Measurements from ENCODE around the gene SLC16A8.
"Not testable (repeated sequence)": the region's sequence is repeated elsewhere in the genome, so short reads cannot be mapped to it uniquely, and the experiment has no call there.

Gene SLC16A8

DNA sequence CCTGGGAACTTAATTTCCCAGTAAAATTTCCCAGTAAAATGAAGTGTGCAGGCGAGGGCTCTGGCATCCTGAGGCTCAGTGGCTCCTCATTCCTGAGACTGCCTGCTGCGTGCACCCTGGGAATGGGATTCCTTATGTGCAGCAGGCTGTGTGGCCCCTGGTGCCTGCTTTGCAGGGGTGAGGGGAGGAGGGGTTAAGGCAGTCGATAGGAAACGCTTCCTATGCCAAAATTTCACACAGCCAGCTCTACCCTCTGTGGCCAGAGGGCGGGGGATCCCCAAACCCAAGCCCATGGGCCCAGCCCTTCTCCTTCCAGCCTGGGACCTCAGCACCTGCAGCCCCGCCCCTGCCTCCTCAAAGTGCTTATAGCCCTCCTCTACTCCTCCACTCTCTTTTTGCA lies 38.6 kb upstream of the SLC16A8 start:
- no peak for DNase-seq (ENCODE audit: extremely low spot score)
- CTCF ChIA-PET, result interaction anchor here (1.2 to 2.8 kb wide), 2 partner anchors 8 to 9 kb away, joined by 3 to 12 read pairs; no protein-coding TSS in a partner anchor
- POLR2A ChIA-PET, result no interaction called here
- TF ChIP-seq, protein P1, sequence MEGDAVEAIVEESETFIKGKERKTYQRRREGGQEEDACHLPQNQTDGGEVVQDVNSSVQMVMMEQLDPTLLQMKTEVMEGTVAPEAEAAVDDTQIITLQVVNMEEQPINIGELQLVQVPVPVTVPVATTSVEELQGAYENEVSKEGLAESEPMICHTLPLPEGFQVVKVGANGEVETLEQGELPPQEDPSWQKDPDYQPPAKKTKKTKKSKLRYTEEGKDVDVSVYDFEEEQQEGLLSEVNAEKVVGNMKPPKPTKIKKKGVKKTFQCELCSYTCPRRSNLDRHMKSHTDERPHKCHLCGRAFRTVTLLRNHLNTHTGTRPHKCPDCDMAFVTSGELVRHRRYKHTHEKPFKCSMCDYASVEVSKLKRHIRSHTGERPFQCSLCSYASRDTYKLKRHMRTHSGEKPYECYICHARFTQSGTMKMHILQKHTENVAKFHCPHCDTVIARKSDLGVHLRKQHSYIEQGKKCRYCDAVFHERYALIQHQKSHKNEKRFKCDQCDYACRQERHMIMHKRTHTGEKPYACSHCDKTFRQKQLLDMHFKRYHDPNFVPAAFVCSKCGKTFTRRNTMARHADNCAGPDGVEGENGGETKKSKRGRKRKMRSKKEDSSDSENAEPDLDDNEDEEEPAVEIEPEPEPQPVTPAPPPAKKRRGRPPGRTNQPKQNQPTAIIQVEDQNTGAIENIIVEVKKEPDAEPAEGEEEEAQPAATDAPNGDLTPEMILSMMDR (IDR thresholded peaks at IDR 0.05; ENCODE audit: control extremely low read depth, extremely low read depth, low read depth, missing control alignments), result no peak

DNA sequence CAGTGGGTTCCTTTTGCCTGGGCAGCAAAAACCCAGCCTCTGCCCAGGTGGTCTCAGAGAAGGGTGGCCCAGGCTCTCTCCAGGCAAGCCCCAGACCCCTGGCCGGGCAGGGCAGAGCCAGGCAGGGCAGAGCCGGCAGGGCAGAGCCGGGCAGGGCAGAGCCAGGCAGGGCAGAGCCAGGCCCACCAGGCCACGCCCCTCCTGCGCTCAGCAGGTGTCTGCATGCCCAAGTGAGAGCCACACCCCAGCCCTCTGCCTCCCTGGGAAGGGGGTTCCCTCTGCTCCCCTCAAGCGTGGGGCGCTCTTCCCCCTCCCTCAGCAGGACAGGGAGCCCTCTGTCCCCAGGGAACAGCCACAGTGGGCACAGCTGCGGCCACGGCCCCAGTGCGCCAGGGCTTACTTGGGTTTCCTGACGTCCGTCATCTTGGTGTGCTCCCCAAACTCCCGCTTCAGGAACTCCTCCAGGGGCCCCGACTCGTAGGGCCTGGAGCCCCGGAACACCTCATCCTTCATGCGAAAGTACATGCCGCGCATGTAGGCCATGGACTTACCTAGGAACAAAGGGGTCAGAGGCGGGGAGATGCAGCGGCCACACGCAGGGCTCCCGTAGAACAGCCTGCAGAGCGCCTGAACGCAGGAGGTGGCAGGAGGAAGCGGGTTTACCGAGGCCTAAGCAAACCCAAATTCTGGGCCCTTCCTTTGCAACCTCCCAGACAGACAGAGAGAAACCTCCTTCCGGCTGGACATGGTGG lies 36.6 kb upstream of the SLC16A8 start:
- CTCF ChIA-PET, result interaction anchor here (1.6 kb wide), 2 partner anchors 9 to 19 kb away, joined by 3 to 6 read pairs; no protein-coding TSS in a partner anchor
- TF ChIP-seq, protein P1 (IDR thresholded peaks at IDR 0.05; ENCODE audit: control extremely low read depth, extremely low read depth, low read depth, missing control alignments), result no peak
- no peak for DNase-seq (ENCODE audit: extremely low spot score)
- POLR2A ChIA-PET, result no interaction called here

DNA sequence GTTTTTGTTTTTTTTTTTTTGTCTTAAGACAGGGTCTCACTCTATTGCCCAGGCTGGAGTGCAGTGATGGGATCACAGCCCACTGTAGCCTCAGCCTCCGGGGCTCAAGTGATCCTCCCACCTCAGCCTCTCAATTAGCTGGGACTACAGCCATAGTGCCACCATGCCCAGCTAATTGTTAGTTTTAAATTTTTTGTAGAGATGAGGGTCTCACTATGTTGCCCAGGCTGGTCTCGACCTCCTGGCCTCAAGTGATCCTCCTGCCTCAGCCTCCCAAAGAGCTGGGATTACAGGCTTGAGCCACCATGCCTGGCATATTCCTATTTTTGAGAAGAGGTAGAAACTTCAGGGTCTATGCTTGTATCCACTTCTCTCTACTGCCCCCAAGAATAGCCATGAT lies 34.8 kb upstream of the SLC16A8 start:
- DNase-seq (ENCODE audit: extremely low spot score); POLR2A ChIA-PET: not testable (repeated sequence)
- CTCF ChIA-PET, result interaction anchor here (1.6 kb wide), 1 partner anchor 236 kb away, joined by 4 read pairs; no protein-coding TSS in a partner anchor

DNA sequence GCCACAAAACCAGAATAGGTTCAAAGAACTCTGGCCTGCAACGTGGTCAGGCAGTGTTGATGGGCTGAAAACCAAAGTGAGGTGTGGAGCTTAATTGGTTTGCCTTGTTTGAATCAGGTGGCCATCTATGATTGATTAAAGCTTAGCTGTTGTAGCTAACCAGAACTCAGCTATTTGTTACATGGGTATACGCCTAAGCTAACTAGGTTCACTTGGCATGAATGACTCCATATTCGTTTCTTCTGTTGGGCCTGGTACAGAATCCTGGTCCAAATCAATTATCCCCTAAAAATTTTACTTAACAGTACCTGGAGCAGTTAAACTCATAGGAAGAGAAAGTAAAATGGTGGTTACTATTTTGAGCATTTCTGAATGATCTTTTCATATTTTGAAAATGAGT lies 34.2 kb upstream of the SLC16A8 start:
- DNase-seq (ENCODE audit: extremely low spot score), result no peak
- POLR2A ChIA-PET, result no interaction called here
- CTCF ChIA-PET, result interaction anchor here (1.6 kb wide), 1 partner anchor 236 kb away, joined by 4 read pairs; no protein-coding TSS in a partner anchor
- TF ChIP-seq, protein P1 (IDR thresholded peaks at IDR 0.05; ENCODE audit: control extremely low read depth, extremely low read depth, low read depth, missing control alignments), result no peak

DNA sequence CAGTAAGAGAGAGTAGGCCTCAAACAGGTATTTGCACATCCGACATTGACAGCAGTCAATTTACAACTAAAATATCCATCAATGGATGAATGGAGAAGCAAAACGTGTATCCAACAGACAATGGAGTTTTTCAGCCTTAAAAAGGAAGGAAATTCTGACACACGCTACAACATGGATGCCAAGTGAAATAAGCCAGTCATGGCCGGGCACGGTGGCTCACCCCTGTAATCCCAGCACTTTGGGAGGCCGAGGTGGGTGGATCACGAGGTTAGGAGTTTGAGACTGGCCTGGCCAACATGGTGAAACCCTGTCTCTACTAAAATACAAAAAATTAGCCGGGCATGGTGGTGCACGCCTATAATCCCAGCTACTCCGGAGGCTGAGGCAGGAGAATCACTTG lies 33.6 kb upstream of the SLC16A8 start:
- CTCF ChIA-PET; DNase-seq (ENCODE audit: extremely low spot score); POLR2A ChIA-PET: not testable (repeated sequence)

DNA sequence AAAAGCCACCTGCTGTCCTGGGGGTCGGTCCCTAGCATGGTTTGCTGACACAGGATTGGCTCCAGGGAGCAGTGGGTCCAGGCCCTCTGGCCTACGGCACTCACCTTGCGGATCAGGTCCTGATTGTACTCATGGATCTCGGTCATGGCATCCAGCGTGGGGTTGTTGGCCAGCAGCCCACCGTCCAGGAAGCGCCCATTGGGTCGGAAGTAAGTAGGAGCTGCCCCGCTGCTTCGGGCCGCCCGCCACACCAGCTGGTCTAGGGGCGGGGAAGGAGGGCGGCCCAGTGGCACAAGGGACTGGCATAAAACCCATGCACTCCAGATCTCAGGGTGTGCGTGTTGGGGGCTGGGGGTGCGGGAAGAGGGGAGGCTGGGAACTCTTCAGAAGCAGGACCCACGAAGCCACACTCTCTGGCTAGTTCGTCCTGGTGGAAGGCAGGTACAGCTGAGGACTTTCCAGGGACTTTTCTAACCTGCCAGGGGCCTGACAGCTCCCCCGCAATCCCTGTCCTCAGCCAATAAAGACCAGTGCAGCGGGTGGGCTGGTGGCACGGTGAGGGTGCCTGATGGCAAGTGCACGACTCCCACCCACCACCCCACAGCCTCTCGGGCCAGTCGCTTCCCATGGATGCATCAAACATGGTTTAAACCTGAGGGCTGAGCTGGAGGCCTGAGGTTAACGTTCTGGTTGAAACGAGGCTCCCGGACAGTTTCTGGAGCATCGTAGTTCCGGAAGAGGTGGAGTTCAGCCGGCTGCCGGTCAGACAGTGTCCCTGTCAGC lies 31.6 kb upstream of the SLC16A8 start:
- POLR2A ChIA-PET, result no interaction called here
- TF ChIP-seq, protein P1 (IDR thresholded peaks at IDR 0.05; ENCODE audit: control extremely low read depth, extremely low read depth, low read depth, missing control alignments), result no peak
- no peak for DNase-seq (ENCODE audit: extremely low spot score)
- CTCF ChIA-PET, result interaction anchor here (0.7 to 3.2 kb wide), 21 partner anchors 9 to 237 kb away, joined by 3 to 20 read pairs (median 4); no protein-coding TSS in a partner anchor

DNA sequence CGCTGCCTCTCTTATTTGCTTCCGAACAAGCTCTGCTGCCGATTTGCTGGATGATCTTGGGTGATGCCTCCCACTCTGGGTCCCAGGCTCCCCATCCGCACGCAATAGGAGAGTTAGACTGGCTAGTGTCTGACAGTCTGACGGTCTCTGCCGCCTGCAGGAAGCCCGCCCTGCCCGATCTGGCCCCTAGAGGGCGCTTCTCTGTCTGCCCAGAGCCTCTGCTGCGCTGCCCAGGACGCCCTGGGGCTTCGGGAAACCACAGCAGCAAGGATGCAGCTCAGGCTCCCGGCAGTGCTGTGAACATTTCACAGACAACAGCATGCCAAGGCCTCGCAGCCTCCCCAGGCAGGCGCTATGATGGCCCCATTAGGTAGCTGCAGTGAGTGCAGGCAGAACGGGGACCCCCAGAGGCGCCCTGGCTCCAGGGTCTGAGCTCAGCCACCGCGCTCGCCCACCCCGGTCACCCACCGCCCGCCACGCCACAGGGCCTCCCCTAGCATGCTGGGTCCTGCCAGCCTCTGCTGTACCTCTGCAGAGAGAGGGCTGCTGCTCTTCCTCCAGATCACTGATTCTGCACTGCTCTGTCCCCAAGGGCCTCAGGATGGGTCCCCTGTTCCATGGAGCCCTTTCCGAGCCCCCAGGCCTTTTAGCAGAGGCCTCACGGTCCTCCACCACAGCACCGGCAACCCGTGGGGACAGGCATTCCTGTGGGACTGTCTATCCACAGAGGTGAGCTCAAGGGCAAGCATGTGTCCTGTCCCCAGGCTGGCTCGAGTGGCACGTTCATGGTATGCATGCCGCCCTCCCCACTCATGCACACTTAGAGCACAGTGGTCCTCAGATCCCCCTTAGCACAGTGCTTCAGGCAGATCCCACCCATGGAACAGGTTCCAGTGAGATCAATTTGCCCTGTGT lies 30.8 kb upstream of the SLC16A8 start:
- ChIA-PET POLR2A (no interaction called here), CTCF (interaction anchor here (0.6 to 3.2 kb wide), 49 partner anchors 8 to 459 kb away, joined by 3 to 20 read pairs (median 4); partner anchors contain the start of genes KDELR3 and PLA2G6)
- TF ChIP-seq, protein P1 (IDR thresholded peaks at IDR 0.05; ENCODE audit: control extremely low read depth, extremely low read depth, low read depth, missing control alignments), result peak; percentile 90
- DNase-seq (ENCODE audit: extremely low spot score), result peak; percentile 91
